ENCODE measurements around the gene PIMREG. TPM values are rescaled to one million over a fixed set of nuclear protein-coding genes. Genes with fewer than 3 reads are reported as not detected.
A peak's percentile ranks its signal among the peaks of the same experiment; 100 is the strongest.

Gene PIMREG
- total RNA-seq, 4 donors from 2014 or later = 0.47 to 1.2 TPM; not detected in 2

DNA sequence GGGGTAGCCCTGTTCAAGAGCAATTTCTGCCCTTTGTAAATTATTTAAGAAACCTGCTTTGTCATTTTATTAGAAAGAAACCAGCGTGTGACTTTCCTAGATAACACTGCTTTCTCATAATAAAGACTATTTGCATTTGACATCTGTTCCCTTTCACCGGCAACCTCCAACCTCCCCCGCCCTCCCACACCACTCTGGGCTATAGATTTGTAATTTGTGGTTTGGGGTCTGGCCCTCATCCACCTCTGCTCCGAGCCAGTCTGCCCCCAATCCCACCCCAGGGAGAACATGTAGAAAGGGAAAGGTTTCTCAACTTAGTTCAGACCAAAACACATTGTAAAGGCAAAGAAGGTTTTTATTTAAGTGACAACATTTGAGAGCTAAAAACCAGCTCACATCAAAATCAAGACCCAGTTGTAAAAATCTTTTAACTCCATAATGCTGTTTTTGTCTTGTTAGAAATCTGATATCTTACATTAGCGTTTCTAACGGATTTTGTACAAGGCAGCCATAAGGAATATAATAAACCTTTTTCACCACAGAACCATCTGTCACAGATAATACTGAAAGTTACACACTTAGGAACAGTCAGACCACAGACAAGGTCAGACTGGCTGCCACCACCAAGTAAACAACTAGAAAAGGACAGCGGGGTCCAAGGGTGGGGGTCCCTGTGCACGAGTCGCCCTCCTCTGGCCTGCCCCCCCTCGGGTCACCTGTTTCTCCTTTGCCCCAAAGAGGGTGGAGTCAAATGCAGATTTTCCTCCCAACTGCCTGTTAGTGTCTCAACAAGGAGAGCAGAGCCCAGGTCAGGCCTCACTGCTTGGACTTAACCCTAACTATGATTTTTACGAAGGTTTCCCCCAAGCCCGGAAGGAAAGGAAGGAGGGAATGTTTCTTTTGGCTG lies 6.9 kb downstream of the PIMREG start:
- DNase-seq (ENCODE audit: low spot score) (no peak), ATAC-seq (ENCODE audit: low FRiP score) (no peak)
- TF ChIP-seq, protein P1, sequence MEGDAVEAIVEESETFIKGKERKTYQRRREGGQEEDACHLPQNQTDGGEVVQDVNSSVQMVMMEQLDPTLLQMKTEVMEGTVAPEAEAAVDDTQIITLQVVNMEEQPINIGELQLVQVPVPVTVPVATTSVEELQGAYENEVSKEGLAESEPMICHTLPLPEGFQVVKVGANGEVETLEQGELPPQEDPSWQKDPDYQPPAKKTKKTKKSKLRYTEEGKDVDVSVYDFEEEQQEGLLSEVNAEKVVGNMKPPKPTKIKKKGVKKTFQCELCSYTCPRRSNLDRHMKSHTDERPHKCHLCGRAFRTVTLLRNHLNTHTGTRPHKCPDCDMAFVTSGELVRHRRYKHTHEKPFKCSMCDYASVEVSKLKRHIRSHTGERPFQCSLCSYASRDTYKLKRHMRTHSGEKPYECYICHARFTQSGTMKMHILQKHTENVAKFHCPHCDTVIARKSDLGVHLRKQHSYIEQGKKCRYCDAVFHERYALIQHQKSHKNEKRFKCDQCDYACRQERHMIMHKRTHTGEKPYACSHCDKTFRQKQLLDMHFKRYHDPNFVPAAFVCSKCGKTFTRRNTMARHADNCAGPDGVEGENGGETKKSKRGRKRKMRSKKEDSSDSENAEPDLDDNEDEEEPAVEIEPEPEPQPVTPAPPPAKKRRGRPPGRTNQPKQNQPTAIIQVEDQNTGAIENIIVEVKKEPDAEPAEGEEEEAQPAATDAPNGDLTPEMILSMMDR (IDR thresholded peaks at IDR 0.05) = no peak

DNA sequence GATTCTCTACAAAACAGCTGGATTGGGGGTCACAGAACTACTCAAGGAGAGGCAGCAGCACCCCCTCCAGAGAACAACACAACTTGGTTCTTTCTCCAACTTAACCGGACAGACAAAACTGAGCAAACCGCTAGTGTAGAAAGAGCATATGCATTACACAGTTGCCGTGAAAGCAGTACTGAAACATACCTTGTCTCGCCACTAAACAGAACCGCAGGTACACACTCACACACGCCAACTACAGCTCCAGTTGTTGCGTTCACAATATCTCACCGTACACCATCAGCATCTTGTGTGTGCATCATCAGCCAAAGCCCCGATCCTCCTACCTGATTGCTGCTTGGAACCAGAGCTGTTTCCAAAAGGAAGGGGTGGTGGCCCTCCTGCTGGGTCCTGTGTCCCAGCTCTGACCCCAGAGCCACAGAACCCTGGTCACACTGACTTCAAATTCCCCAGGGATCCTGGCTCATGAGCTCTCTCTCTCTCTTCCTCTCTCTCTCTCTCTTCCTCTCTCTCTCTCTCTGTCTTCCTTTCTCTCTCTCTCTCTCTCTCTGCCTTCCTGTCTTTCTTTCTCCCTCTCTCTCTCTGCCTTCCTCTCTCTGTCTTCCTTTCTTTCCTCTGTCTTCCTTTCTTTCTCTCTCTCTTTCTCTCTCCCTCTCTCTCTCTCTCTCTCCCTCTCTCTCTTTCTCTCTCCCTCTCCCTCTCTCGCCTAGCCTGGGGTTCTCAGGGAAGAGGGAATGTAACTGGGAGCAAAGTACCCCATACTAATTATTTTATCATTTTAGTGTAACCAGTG lies 8.4 kb downstream of the PIMREG start:
- TF ChIP-seq, protein P1 (IDR thresholded peaks at IDR 0.05) = no peak
- DNase-seq (ENCODE audit: low spot score) (no peak), ATAC-seq (ENCODE audit: low FRiP score) (no peak)

DNA sequence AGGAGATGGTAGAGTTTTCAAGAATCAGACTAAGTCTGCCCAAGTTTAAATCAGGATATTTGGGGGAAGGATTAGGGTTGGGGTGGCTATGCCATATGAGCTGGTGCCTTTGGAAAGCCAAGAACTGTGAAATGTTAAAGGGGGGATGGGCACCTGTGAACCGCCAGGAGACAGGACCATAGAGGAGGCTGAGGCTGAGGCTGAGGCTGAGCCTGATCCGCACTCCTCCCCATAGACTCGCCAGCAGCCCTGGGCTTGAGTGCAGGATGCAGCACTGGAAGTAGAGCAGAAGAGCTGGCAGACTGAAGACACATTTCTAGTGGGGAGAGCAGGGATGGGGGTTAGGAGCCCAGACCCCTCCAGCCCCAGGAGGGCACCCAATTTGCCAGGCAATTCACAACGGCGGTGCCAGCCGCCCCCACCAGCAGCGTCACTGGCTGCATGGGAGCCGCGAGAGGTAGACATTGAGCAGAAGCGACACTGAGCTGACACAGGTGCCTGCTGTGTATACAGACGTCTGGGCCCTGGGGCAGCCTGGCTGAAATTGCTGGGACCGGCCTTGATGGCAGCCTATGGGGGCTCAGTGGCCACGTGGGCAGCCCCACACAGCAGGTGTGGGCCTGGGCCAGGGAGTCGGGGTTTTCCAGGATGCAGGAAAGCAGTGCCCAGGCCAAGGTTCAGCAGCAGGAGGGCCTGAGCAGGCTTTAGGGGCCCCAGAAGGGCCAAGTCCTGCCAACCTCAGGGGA lies 9.2 kb downstream of the PIMREG start:
- no peak for ATAC-seq (ENCODE audit: low FRiP score)
- no peak for DNase-seq (ENCODE audit: low spot score)
- TF ChIP-seq, protein P1 (IDR thresholded peaks at IDR 0.05) = no peak

DNA sequence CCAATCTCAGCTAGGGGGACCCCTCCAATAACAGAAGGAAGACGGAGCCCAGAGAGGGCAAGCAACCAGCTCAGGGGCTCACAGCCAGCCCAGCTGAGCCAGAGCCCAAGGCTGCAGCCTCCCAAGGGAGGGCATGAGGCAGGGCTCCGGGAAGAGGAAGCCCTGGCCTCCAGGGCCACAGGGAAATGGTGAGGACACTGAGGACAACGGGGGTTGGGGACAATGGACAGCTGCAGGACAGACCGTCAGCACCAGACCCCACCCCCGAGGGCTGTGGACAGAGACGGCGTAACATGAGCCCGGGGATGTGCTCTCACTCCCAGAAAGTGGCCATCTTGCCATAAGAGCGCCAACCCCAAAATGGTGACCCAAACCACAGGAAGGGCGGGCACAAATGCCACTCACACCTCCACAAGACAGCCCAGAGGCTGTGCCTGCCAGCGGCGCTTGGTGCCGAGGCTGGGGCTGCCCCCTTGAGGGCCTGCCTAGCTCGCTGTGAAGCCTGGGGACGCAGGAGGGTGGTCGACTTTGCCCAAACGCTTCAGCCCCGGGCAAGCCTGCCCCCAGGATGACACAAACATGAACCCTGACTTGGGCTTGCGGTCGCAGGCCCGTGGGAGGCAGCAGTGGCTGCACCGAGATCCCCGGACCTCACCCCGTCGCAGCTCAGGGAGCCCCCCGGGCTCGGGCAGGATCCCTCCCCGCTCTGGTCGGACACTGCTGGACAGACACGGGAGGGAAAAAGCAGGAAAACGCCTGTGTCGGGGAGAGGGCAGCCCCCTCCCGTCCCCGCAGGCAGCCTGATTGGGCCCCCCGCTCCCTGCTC lies 10.5 kb downstream of the PIMREG start:
- ATAC-seq (ENCODE audit: low FRiP score) = no peak
- TF ChIP-seq, protein P1 (IDR thresholded peaks at IDR 0.05) = no peak
- no peak for DNase-seq (ENCODE audit: low spot score)

DNA sequence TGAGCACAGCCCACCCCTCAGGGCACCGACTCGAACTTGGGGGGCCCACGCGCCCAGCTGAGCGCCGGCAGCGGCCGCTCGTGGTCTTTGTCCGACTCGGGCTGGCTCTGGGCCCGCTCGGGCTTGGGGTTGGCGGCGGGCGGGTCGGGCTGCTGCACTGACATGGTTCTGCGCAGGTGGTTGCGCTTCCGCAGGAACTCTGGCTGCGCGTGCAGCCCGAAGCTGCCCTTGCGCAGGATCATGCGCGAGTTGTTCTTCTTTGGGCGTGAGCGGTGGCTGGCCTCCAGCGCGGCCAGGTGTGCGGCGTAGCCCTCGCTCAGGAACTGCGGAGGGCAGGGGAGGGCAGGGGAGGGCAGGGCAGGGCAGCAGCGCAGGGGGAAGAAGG lies 11.1 kb downstream of the PIMREG start:
- TF ChIP-seq, protein P1 (IDR thresholded peaks at IDR 0.05) = no peak
- DNase-seq (ENCODE audit: low spot score) (no peak), ATAC-seq (ENCODE audit: low FRiP score) (peak; percentile 41)

DNA sequence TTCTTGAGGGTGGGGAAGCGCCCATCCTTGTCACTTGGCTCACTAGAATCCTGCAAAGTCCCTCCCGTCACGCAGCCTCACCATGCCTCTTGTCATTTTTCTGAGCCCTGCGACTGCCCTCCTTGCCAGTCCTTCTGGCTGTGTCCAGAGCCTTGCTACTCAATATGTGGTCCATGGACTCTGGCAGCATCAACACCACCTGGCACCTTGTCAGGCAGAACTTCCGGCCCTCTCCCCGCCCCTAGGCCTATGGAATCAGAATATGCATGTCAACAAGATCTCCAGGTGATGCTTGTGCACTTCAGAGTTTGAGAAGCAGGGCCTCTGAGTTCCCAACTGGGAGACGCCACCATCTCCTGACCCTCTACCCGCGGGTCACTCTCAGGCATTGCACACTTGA lies 12.1 kb downstream of the PIMREG start:
- ATAC-seq (ENCODE audit: low FRiP score) = no peak
- TF ChIP-seq, protein P1 (IDR thresholded peaks at IDR 0.05) = no peak
- DNase-seq (ENCODE audit: low spot score) = no peak
